T-helper 1 cell treated with Interleukin-12 subunit alpha and Interleukin-12 subunit beta and Interleukin-4 antibody, amounts not matched to agents 30 μg/mL and 1 μg/mL, for 36 hours (primary cell): ENCODE results near the gene SCD5.

ENCODE experiments used
- H3K27ac Mint-ChIP-seq: one replicate; pipeline ENCODE4 v1.8.0; 2021; ENCODE audit warnings: mild to moderate bottlenecking, mixed read lengths
- H3K27me3 Mint-ChIP-seq: one replicate; pipeline ENCODE4 v1.8.0; 2021; ENCODE audit warnings: low read depth, mixed read lengths
- H3K36me3 Mint-ChIP-seq: one replicate; pipeline ENCODE4 v1.8.0; 2021; ENCODE audit warnings: low read depth, mixed read lengths
- H3K4me1 Mint-ChIP-seq: one replicate; pipeline ENCODE4 v1.8.0; 2021; ENCODE audit warnings: low read depth, mixed read lengths
- H3K4me3 Mint-ChIP-seq: one replicate; pipeline ENCODE4 v1.8.0; 2021; ENCODE audit warnings: mild to moderate bottlenecking, moderate library complexity, mixed read lengths
- H3K9me3 Mint-ChIP-seq: one replicate; pipeline ENCODE4 v1.8.0; 2021; ENCODE audit warnings: mixed read lengths

SCD5 gene

DNA sequence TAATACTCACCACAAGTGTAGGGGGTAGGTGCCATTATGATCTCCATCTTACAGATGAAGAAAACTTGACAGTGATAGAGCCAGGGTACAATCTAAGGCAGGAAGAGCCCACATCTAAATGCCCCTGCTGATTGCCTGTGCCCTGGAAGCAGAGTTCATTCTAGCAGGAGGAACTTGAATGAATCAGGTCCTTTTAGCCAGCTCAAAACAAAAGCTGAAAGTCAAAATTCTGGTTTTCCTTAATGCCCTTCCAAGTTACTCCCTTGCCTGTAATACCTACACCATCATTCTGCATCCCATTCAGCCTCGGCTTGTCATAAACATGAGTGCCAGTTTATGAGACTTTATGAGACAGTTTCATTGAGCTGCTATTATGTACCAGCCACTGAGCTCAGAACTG, 89.6 kb downstream of the SCD5 start:
- Mint-ChIP-seq H3K36me3 (no peaks in the 10 kb centered on the region), H3K9me3 (no peaks in the 10 kb centered on the region), H3K4me1 (no peaks in the 10 kb centered on the region), H3K4me3 (no peak overlapping the region), H3K27ac (no peak overlapping the region), H3K27me3 (peaks cover 12% of the 10 kb centered on the region)

DNA sequence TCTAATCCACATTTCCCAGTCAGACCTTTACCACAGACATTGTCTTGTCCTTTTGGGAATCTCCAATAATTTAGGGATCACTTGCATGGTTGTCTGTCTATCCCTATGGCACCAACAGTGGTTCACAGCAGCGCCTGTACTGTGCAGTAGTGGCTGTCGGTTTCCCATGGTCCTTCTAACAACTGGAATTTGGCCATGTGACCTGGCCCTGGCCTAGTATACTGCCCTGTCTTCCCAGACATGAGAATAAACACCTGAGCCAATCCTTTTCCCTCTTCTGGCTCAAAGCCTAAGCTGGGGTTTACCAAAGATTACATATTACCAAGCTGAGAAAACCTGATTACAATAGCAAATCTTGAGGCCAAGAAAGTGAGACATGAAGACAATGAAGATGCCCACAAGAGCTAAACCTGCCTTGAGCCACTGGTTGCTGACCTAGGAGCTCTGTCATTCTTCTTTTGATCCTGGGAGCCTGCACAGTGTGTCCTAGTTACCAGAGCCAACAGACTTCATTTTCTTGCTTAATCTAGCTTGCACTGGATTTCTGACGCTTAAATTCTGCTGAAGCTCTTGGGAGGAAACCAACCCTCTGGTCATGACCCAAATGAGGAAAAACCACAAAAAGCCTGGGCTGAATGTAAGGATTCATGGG, 92.1 kb downstream of the SCD5 start:
- Mint-ChIP-seq H3K36me3 (no peaks in the 10 kb centered on the region), H3K4me1 (no peaks in the 10 kb centered on the region), H3K4me3 (no peak overlapping the region)

DNA sequence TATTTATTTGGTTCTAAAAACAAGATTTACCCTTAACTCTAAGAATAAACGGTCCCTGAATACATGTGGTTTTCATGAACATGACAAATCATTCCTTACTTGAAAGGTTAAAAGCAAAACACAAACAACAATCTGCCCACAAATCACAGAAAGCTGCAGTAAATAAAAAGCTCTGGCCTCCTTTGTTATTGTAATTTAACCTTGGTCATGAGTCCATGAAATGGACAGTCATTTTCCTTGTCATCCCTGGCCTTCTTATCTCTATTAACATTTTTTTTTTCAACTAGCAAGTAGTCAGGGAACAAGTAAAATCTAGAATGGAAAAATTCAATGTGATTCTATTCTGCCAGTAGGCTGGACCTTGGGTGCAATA, 92.7 kb downstream of the SCD5 start:
- no peaks in the 10 kb centered on the region for H3K9me3 Mint-ChIP-seq
- no peaks in the 10 kb centered on the region for H3K36me3 Mint-ChIP-seq
- H3K27ac Mint-ChIP-seq: no peak overlapping the region
- no peaks in the 10 kb centered on the region for H3K4me1 Mint-ChIP-seq
- peaks cover 16% of the 10 kb centered on the region for H3K27me3 Mint-ChIP-seq
- H3K4me3 Mint-ChIP-seq: no peak overlapping the region

More for the DNA sequence above, 92.1 kb downstream of the SCD5 start:
- Mint-ChIP-seq H3K9me3 (no peaks in the 10 kb centered on the region), H3K27ac (no peak overlapping the region), H3K27me3 (peaks cover 16% of the 10 kb centered on the region)

DNA sequence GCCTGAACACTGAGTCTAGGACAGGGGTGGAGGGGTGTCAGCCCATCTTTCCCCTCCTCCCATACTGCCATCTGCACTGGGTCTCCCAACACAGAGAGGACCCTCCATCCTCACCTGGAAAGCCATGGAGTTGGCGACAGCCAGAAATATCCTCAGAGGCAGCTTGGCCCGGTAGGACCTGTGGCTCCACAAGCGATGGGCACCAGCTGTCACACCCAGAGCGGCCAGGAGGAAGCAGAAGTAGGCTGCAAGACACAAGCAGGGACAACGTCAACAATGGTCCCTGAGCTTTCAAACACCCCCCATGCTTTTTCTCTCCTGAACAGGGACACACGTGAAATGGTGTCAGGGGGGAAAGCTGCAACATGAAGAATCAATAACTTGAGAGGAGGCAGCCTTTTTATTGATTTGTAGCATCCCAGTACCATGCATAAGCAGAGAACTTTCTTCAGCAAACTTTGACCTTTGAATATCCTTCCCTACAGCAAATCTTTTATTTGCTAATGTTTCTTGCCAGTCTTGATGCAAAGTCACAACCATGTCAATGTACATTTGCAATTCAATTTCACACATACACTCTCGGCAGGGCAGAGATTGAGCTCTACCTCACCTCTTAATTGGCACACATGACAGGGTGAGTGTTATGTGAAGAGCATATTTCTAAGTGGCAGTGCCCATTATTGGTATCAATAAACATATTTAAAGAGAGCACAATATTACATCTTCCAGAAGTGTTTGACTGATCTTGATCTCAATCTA, 93.2 kb downstream of the SCD5 start:
- Mint-ChIP-seq H3K36me3 (no peaks in the 10 kb centered on the region), H3K27me3 (peaks cover 16% of the 10 kb centered on the region), H3K9me3 (no peaks in the 10 kb centered on the region), H3K4me1 (no peaks in the 10 kb centered on the region), H3K27ac (no peak overlapping the region), H3K4me3 (no peak overlapping the region)

DNA sequence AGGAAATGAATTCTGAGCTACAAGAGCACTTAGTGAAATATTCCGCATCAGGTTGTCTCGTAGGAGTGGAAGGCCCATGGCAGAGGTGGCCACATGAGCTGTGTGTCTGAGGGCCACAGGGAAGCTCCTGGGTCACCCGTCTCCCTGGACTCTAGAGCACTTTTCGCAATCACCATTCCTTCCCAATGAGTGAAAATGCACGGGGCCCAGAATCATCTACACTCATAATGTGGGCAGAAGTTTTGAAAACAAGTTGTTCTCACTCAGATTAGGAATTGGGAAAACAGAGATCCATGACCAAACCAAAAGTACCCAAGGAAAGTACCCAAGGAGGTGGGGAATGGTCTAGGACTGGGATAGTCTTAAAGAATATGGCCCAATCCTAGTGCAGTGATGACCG, 94.4 kb downstream of the SCD5 start:
- no peaks in the 10 kb centered on the region for H3K9me3 Mint-ChIP-seq
- H3K27me3 Mint-ChIP-seq: peaks cover 16% of the 10 kb centered on the region
- no peak overlapping the region for H3K27ac Mint-ChIP-seq
- no peaks in the 10 kb centered on the region for H3K36me3 Mint-ChIP-seq
- no peak overlapping the region for H3K4me3 Mint-ChIP-seq
- no peaks in the 10 kb centered on the region for H3K4me1 Mint-ChIP-seq

DNA sequence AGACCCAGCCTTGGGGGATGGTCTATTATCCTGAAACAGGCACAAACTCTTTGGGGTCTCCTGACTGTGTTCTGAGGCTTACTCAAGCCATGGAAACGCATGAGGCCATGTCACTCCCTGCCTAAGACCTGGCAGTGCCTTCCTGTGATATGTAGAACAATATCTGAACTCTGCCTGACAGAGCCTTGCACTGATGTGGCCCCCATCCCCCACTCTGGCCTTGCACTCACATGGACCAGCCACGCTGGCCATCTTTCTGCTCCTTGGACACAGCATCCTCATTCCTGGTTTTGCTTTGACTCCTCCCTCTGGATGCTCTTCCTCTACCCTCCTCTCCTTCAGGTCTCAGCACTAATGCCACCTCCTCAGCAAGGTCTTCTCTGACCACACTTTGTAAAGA, 100.2 kb downstream of the SCD5 start:
- Mint-ChIP-seq H3K27ac (no peak overlapping the region), H3K4me1 (no peaks in the 10 kb centered on the region), H3K27me3 (peaks cover 14% of the 10 kb centered on the region), H3K9me3 (no peaks in the 10 kb centered on the region), H3K4me3 (no peak overlapping the region), H3K36me3 (no peaks in the 10 kb centered on the region)

DNA sequence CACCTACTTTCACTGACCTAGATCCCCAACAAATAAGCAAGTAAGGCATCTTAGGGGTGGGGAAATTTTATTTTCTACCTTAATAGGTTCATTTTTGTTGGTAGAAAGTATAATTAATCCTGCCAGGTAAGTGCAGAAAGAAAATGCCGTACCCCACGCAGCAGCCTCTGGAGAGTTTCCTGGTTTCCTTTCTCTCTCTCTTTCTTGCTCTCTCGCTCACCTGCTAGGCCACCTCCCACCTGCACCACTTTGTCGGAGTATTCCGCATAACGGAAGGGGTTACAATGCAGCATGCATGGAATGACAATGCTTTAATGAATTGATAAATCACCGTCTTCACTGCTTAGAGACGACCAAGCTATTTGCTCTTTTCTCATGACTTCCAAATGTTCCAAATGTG, 101.0 kb downstream of the SCD5 start:
- Mint-ChIP-seq H3K27me3 (peaks cover 14% of the 10 kb centered on the region), H3K27ac (no peak overlapping the region), H3K4me3 (no peak overlapping the region), H3K9me3 (no peaks in the 10 kb centered on the region), H3K36me3 (no peaks in the 10 kb centered on the region), H3K4me1 (no peaks in the 10 kb centered on the region)

DNA sequence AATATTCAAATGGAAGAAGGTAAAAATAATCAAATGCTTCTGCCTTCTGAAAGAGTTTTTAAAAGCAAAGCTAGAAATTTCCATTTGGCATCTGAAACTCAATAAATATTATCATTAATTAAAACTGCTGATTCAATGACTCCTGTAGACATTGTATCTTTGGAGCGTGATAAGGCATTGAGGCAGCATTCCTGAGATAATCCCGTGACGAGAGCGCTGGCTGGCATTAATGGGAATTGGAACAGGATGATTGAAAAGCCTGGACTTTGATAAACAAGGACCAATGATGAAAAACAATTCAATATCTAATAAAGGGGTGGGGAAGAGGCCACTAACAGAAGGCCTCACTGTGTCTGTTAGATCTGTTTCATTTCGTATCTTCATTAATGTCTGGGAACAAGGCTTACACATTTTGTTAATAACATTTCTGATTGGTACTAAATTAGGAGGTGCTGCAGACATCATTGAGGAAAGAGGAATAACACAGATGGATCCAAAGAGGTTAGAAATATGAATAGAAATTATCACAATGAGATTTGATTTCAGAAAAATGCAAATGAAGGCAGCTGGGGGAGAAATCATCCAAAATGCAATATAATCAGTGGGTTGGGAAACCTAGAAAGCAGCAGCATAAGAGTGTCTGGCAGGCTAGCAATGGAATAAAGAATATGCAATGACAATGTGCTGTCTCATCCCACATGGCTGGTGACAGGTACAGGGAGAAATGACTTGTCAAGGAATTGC, 102.3 kb downstream of the SCD5 start:
- Mint-ChIP-seq H3K27ac (no peak overlapping the region), H3K36me3 (no peaks in the 10 kb centered on the region), H3K27me3 (peaks cover 8% of the 10 kb centered on the region), H3K4me3 (no peak overlapping the region), H3K4me1 (no peaks in the 10 kb centered on the region), H3K9me3 (no peaks in the 10 kb centered on the region)

DNA sequence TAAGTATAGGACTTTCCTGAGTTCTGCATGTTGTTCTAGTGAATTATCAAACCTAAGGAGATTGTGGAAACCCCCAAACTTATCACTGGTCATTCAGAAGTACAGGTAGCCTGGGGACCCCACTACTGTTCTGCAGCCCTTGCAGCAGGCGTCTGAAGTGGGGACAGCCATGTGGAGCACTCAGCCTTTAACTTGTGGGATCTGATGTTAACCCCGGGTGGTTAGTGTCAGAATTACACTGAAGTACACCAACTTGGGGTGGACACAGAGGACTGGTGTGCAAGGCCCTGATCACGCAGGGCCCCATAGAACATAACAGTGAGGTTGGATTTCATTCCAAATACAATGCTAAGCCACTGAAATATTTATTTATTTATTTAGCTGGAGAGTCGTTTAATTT, 103.7 kb downstream of the SCD5 start:
- Mint-ChIP-seq H3K4me3 (no peak overlapping the region), H3K4me1 (no peaks in the 10 kb centered on the region), H3K27ac (no peak overlapping the region), H3K9me3 (no peaks in the 10 kb centered on the region), H3K36me3 (no peaks in the 10 kb centered on the region), H3K27me3 (peaks cover 13% of the 10 kb centered on the region)

DNA sequence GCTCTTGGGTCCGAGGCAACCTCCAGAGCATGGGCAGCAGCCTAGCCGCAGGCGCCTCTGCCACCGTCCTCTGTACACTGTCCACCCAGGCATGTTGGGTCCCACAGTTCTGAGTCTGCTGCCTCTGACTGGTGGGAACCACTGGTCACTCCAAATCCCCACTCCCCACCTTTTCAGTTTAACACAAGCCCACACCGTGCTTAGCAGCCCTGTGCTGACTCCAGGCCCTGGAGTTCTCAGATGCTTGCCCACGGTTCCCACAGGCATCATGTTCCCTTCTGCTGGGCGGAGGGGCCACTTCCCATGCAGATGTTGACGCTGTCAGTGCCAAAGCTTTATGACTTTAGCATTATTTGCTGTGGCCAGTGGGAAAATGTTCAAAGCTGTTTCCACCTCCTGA, 104.5 kb downstream of the SCD5 start:
- no peak overlapping the region for H3K4me3 Mint-ChIP-seq
- H3K27me3 Mint-ChIP-seq: peaks cover 13% of the 10 kb centered on the region
- H3K27ac Mint-ChIP-seq: no peak overlapping the region
- H3K36me3 Mint-ChIP-seq: no peaks in the 10 kb centered on the region
- no peaks in the 10 kb centered on the region for H3K4me1 Mint-ChIP-seq
- no peaks in the 10 kb centered on the region for H3K9me3 Mint-ChIP-seq

DNA sequence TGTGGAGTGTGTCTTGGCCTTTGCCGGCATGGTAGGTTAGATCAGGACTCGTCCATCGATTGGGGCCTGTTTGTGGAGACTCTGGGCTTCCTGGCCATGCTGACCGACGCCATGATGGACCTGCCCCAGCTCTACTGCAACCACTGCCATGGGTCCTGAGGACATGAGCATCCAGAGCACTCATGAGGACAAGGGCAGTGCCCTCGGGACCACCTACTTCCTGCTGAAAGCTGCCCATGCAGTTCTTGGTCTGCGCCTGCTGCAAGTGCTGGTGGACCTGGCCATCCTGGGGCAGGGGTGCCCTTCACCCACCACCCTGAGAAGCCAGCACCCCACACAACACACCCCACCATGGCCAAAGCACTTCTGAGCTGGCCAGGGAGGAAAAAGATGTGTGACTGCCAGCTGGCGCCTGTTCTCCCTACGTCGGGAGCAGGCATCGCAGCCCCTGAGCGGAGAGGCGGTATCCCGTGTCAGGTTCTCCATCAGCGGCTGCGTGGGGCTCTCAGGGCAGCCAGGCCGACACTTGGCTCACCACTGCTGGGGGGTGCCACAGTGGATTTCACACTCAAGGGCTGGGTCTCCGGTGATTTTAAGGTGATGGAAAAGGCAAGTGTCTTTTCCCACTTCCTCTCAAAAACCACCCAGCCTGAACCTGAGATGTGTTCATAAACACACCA, 106.4 kb downstream of the SCD5 start:
- Mint-ChIP-seq H3K4me3 (no peak overlapping the region), H3K36me3 (no peaks in the 10 kb centered on the region), H3K27me3 (peaks cover 19% of the 10 kb centered on the region), H3K9me3 (no peaks in the 10 kb centered on the region), H3K4me1 (no peaks in the 10 kb centered on the region), H3K27ac (no peak overlapping the region)

DNA sequence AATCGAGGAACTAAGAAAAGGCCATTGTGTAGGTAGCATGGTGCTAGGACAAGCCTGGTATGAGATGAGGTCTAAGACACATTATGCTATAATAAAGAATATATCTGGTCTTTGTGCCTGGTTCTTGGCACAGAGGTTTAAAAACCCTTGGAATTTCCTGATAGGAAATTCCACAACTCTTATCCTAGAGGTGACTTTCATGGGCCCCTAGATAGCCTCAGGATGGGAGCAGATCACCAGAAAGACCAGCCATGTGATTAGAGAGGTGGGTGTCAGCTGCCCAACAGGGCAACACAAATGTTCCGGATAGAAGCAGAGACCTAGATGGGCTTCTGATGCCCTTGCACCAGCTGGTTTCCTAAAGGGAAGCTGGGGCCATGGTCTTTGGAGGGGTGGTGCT, 107.2 kb downstream of the SCD5 start:
- H3K9me3 Mint-ChIP-seq: no peaks in the 10 kb centered on the region
- H3K27me3 Mint-ChIP-seq: peaks cover 19% of the 10 kb centered on the region
- no peaks in the 10 kb centered on the region for H3K36me3 Mint-ChIP-seq
- no peak overlapping the region for H3K4me3 Mint-ChIP-seq
- H3K27ac Mint-ChIP-seq: no peak overlapping the region
- no peaks in the 10 kb centered on the region for H3K4me1 Mint-ChIP-seq

DNA sequence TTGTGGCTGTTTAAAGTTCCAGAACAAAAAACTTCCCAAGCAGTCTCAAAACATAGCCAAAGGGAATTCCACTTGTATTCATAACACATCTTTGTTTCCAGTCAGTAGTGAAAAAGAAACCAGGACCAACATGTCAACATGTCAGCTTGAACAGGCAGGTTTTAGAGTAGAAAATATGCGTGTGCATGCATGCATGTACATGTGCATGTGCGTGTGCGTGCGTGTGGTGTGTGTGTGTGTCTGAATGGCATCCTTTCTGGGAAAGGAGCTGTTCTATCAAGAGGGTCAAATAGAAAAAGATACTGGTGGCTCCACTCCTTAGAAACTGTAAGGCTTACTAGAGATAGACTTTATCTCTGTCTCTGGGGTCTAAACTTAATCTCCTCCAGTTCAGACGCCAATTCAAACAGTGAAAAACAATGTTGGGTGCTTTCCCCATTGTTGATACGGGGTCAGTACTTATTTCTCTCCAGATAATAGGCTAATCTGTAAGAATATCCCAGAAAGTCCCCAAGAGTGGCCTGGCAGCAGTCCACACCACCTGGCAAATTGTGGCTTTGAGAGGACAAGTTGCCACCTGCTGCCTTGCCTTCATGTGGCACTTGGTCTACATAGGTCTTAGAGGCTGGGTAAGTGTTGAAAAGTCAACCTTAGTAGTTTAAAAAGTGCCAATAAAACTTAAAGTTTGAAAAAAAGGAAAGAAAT, 110.4 kb downstream of the SCD5 start:
- peaks cover 22% of the 10 kb centered on the region for H3K27me3 Mint-ChIP-seq
- H3K36me3 Mint-ChIP-seq: no peaks in the 10 kb centered on the region
- no peak overlapping the region for H3K4me3 Mint-ChIP-seq
- H3K27ac Mint-ChIP-seq: no peak overlapping the region
- H3K9me3 Mint-ChIP-seq: no peaks in the 10 kb centered on the region
- no peaks in the 10 kb centered on the region for H3K4me1 Mint-ChIP-seq

DNA sequence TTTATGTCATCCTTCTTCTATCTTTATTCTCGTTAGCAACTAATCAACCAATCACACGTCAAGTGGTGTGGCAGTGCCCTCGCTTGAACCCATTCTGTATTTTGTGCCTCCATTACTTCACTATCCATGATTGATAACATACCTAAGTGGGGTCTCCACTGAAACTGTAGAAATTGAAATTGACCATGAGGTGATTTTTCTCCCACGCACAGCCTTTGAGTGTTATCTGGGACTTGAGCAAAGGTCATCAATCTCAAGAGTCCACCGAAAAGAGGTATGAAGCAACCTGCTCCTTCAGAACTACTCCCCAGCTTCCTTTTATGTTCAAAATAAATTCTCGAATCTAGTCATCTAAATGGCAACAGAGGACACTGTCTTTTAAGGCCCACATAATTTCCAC, 111.1 kb downstream of the SCD5 start:
- no peak overlapping the region for H3K4me3 Mint-ChIP-seq
- peaks cover 22% of the 10 kb centered on the region for H3K27me3 Mint-ChIP-seq
- no peak overlapping the region for H3K27ac Mint-ChIP-seq
- H3K36me3 Mint-ChIP-seq: no peaks in the 10 kb centered on the region
- no peaks in the 10 kb centered on the region for H3K9me3 Mint-ChIP-seq
- no peaks in the 10 kb centered on the region for H3K4me1 Mint-ChIP-seq
